Activated CD4-positive, alpha-beta T cell treated with anti-CD3 and anti-CD28 coated beads, Interleukin-2, amount 10 ng/mL, durations not matched to agents 7 days and 5 days (primary cell): ENCODE results near the gene PVRIG. TPM values are rescaled to one million over a fixed set of nuclear protein-coding genes. Genes with fewer than 3 reads are reported as not detected.
"Not testable (repeated sequence)": the region's sequence is repeated elsewhere in the genome, so short reads cannot be mapped to it uniquely, and the experiment has no call there.

Source experiments
- CTCF ChIA-PET: fragments of 350-600 bp; sonication (Branson Sonifier 250); formaldehyde crosslinking; loops from one replicate; lab custom pipeline; 2021; ENCODE audit warnings: antibody characterized with exemption; lab: Charles Lee
- POLR2A ChIA-PET: fragments of 350-600 bp; sonication (Branson Sonifier 250); formaldehyde crosslinking; loops from one replicate; lab custom pipeline; 2021; ENCODE audit warnings: antibody characterized with exemption; lab: Charles Lee
- DNase-seq: peaks from one replicate; pipeline ENCODE4 v3.0.0-alpha.2; 2020
- H3K27ac Mint-ChIP-seq: one replicate; pipeline ENCODE4 v1.8.0; 2021; ENCODE audit warnings: mild to moderate bottlenecking, moderate library complexity, mixed read lengths
- H3K27me3 Mint-ChIP-seq: one replicate; pipeline ENCODE4 v1.8.0; 2021; ENCODE audit warnings: mixed read lengths
- H3K36me3 Mint-ChIP-seq: one replicate; pipeline ENCODE4 v1.8.0; 2021; ENCODE audit warnings: low read depth, mixed read lengths
- H3K4me1 Mint-ChIP-seq: one replicate; pipeline ENCODE4 v1.8.0; 2021; ENCODE audit warnings: mixed read lengths
- H3K4me3 Mint-ChIP-seq: one replicate; pipeline ENCODE4 v1.8.0; 2021; ENCODE audit warnings: mild to moderate bottlenecking, moderate library complexity, mixed read lengths
- H3K9me3 Mint-ChIP-seq: one replicate; pipeline ENCODE4 v1.8.0; 2021; ENCODE audit warnings: mixed read lengths
- total RNA-seq, 2 experiments: library from RNA; stranded (reverse); gene quantifications; one replicate each; pipeline ENCODE4 v1.2.3, GENCODE V29; 2021

The PVRIG gene
- total RNA-seq, 2 experiments from 2014 or later, result 61.2 to 66.6 TPM

- CTCF ChIA-PET, DNase-seq, H3K36me3 Mint-ChIP-seq, H3K27me3 Mint-ChIP-seq, POLR2A ChIA-PET, H3K9me3 Mint-ChIP-seq: not testable (repeated sequence)
- Mint-ChIP-seq H3K4me3 (peak overlapping the region; percentile 67), H3K27ac (peak overlapping the region; percentile 63), H3K4me1 (peaks cover 27% of the 10 kb centered on the region)
These were observed 50.5 kb downstream of the PVRIG start for GRCh38 chr7:100270046-100270918.

Other genes starting within 250 kb of the PVRIG start
- gene AZGP1, start 243.9 kb upstream of the PVRIG start, total RNA-seq, result not detected
- 10 to 100 TPM; 63.2 to 66.0 TPM for gene ZKSCAN1, start 204.4 kb upstream of the PVRIG start, total RNA-seq
- 1 to 10 TPM; 6.6 to 9.1 TPM for gene ZSCAN21, start 170.2 kb upstream of the PVRIG start, total RNA-seq
- gene ZNF3, start 138.2 kb upstream of the PVRIG start, total RNA-seq, result 10 to 100 TPM; 24.5 to 28.3 TPM
- 10 to 100 TPM; 80.6 to 97.1 TPM for gene COPS6, start 131.0 kb upstream of the PVRIG start, total RNA-seq
- gene MCM7, start 118.6 kb upstream of the PVRIG start, total RNA-seq, result 100 to 1,000 TPM; 292 to 321 TPM
- gene AP4M1, start 118.3 kb upstream of the PVRIG start, total RNA-seq, result 10 to 100 TPM; 13.1 to 14.1 TPM
- gene TAF6, start 100.6 kb upstream of the PVRIG start, total RNA-seq, result 10 to 100 TPM; 60.1 to 65.5 TPM
- 10 to 100 TPM; 40.5 to 40.7 TPM for gene CNPY4, start 100.3 kb upstream of the PVRIG start, total RNA-seq
- 1 to 10 TPM; 2.3 to 3.6 TPM for gene MBLAC1, start 93.0 kb upstream of the PVRIG start, total RNA-seq
- gene LAMTOR4, start 71.0 kb upstream of the PVRIG start, total RNA-seq, result 100 to 1,000 TPM; 124 to 172 TPM
- 10 to 100 TPM; 54.0 to 54.6 TPM for gene TRAPPC14, start 61.2 kb upstream of the PVRIG start, total RNA-seq
- 10 to 100 TPM; 14.2 to 15.6 TPM for gene GAL3ST4, start 51.3 kb upstream of the PVRIG start, total RNA-seq
- 10 to 100 TPM; 13.9 to 20.9 TPM for gene GPC2, start 42.6 kb upstream of the PVRIG start, total RNA-seq
- gene STAG3, start 42.0 kb upstream of the PVRIG start, total RNA-seq, result 10 to 100 TPM; 24.2 to 24.7 TPM
- gene SPDYE3, start 87.8 kb downstream of the PVRIG start, total RNA-seq, result not detected
- 10 to 100 TPM; 50.6 to 56.2 TPM for gene PILRB, start 138.2 kb downstream of the PVRIG start, total RNA-seq
- 1 to 10 TPM; 1.8 to 2.7 TPM for gene PILRA, start 153.5 kb downstream of the PVRIG start, total RNA-seq
- 1 to 10 TPM; 2.4 to 2.7 TPM for gene ZCWPW1, start 208.8 kb downstream of the PVRIG start, total RNA-seq
- 10 to 100 TPM; 49.1 to 50.5 TPM for gene MEPCE, start 209.9 kb downstream of the PVRIG start, total RNA-seq
- 10 to 100 TPM; 67.9 to 77.9 TPM for gene PPP1R35, start 216.5 kb downstream of the PVRIG start, total RNA-seq
- 1 to 10 TPM; 3.0 to 4.1 TPM for gene SPACDR, start 244.3 kb downstream of the PVRIG start, total RNA-seq